Neural cell (in vitro differentiated cells): ENCODE measurements around the gene ADGRG3. TPM values are rescaled to one million over a fixed set of nuclear protein-coding genes. Genes with fewer than 3 reads are reported as not detected.

ENCODE experiments used
- H2AFZ ChIP-seq: fragments of 200-600, 300-800 bp; sonication (generic), shearing (Covaris generic); 2 replicates; pipeline ENCODE4 v1.6.0; 2014; ENCODE audit warnings: low read depth, mild to moderate bottlenecking, antibody characterized with exemption, low read length, moderate library complexity
- H3F3A ChIP-seq: fragments of 200-600 bp; shearing (Covaris generic); 2 replicates; pipeline ENCODE4 v1.6.1; 2016; ENCODE audit warnings: mild to moderate bottlenecking, moderate library complexity, mixed read lengths, antibody characterized with exemption, low read length; ENCODE audit not compliant: insufficient read depth, poor library complexity, severe bottlenecking
- H3K27ac ChIP-seq: fragments of 200-600, 300-800 bp; sonication (generic), shearing (Covaris generic); 2 replicates; pipeline ENCODE4 v1.5.1; 2014; ENCODE audit warnings: mild to moderate bottlenecking, low read length, moderate library complexity
- H3K27me3 ChIP-seq: fragments of 300-800, 200-600 bp; sonication (generic), shearing (Covaris generic); 2 replicates; pipeline ENCODE4 v1.6.0; 2014; ENCODE audit warnings: mild to moderate bottlenecking, low read depth, low read length, moderate library complexity; ENCODE audit not compliant: insufficient read depth
- H3K36me3 ChIP-seq: fragments of 300-800, 200-600 bp; sonication (generic), shearing (Covaris generic); 2 replicates; pipeline ENCODE4 v1.5.1; 2014; ENCODE audit warnings: mild to moderate bottlenecking, antibody characterized with exemption, low read length, moderate library complexity; ENCODE audit not compliant: insufficient read depth
- H3K4me2 ChIP-seq: fragments of 300-800, 200-600 bp; sonication (generic), shearing (Covaris generic); 2 replicates; pipeline ENCODE4 v1.6.0; 2014; ENCODE audit warnings: mild to moderate bottlenecking, low read length
- H3K4me3 ChIP-seq: fragments of 300-800, 200-600 bp; sonication (generic), shearing (Covaris generic); 2 replicates; pipeline ENCODE4 v1.5.1; 2014; ENCODE audit warnings: mild to moderate bottlenecking, low read length, moderate library complexity
- H3K79me2 ChIP-seq: fragments of 200-600 bp; shearing (Covaris generic); replicated peaks from 2 replicates; pipeline ENCODE4 v1.6.0; 2014; ENCODE audit warnings: mild to moderate bottlenecking, low read length, moderate library complexity; ENCODE audit not compliant: insufficient read depth
- H3K9ac ChIP-seq: fragments of 300-800, 200-600 bp; sonication (generic), shearing (Covaris generic); 2 replicates; pipeline ENCODE4 v1.6.1; 2016; ENCODE audit warnings: mild to moderate bottlenecking, low read length, mixed read lengths
- H3K9me2 ChIP-seq: fragments of 200-600 bp; shearing (Covaris generic); 2 replicates; pipeline ENCODE4 v1.6.1; 2016; ENCODE audit warnings: mild to moderate bottlenecking, low read length, mixed read lengths; ENCODE audit not compliant: insufficient read depth
- H3K9me3 ChIP-seq: fragments of 200-600, 300-800 bp; sonication (generic), shearing (Covaris generic); 2 replicates; pipeline ENCODE4 v1.6.1; 2016; ENCODE audit warnings: mild to moderate bottlenecking, mixed run types, low read length, moderate library complexity, mixed read lengths
- H4K20me1 ChIP-seq: fragments of 200-600 bp; shearing (Covaris generic); 2 replicates; pipeline ENCODE4 v1.6.1; 2016; ENCODE audit warnings: mild to moderate bottlenecking, mixed run types; ENCODE audit not compliant: insufficient read depth
- EP300 ChIP-seq: fragments of 450-650 bp; conservative IDR thresholded peaks from 2 replicates; pipeline ENCODE4 v1.6.1; 2014; ENCODE audit warnings: antibody characterized with exemption, mild to moderate bottlenecking, moderate library complexity; ENCODE audit not compliant: poor library complexity, severe bottlenecking
- EZH2 ChIP-seq: fragments of 200-600, 300-800 bp; shearing (Covaris generic), sonication (generic); IDR thresholded peaks from 2 replicates; pipeline ENCODE4 v1.6.1; 2014; ENCODE audit warnings: antibody characterized with exemption, low read length, borderline replicate concordance, mild to moderate bottlenecking; ENCODE audit not compliant: insufficient read depth, poor library complexity, severe bottlenecking
- MXI1 ChIP-seq: fragments of 450-650 bp; conservative IDR thresholded peaks from 2 replicates; pipeline ENCODE4 v1.6.1; 2014; ENCODE audit warnings: antibody characterized with exemption, mild to moderate bottlenecking; ENCODE audit not compliant: poor library complexity, severe bottlenecking
- POLR2AphosphoS5 ChIP-seq: IDR thresholded peaks from 2 replicates; pipeline ENCODE4 v1.6.1; 2012
- RAD21 ChIP-seq: fragments of 450-650 bp; conservative IDR thresholded peaks from 2 replicates; pipeline ENCODE4 v1.6.1; 2014; ENCODE audit warnings: antibody characterized with exemption, mild to moderate bottlenecking, moderate library complexity
- REST ChIP-seq: IDR thresholded peaks from 2 replicates; pipeline ENCODE4 v1.6.1; 2012; ENCODE audit warnings: borderline replicate concordance
- TAF1 ChIP-seq: IDR thresholded peaks from 2 replicates; pipeline ENCODE4 v1.6.1; 2012; ENCODE audit warnings: low read depth
- polyA plus RNA-seq: library from polyadenylated mRNA; depleted of rRNA; stranded (reverse); fragments of >200 nt; gene quantifications from 2 replicates; pipeline ENCODE4 v1.2.3, GENCODE V29; 2014

Gene ADGRG3
- polyA plus RNA-seq, 1 donor from 2014 or later = 0.62 TPM

DNA sequence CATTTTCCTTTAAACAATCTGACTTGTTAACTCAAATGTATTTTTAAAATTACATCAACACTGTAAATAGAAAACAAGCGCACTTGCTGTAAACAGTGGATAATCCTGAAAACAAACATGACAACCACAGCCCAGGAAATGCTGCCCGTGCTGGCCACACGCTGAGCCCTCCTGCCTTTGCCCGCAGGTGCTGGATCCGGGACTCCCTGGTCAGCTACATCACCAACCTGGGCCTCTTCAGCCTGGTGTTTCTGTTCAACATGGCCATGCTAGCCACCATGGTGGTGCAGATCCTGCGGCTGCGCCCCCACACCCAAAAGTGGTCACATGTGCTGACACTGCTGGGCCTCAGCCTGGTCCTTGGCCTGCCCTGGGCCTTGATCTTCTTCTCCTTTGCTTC, 6.6 kb upstream of the ADGRG3 start:
- H3K27ac ChIP-seq = no peak overlapping the region
- H3K4me3 ChIP-seq = no peak overlapping the region
- H3K79me2 ChIP-seq = no peaks in the 10 kb centered on the region
- H3K9me2 ChIP-seq = no peaks in the 10 kb centered on the region
- no peak for TF ChIP-seq RAD21
- TF ChIP-seq REST = no peak
- H2AFZ ChIP-seq = no peak overlapping the region
- no peaks in the 10 kb centered on the region for H3F3A ChIP-seq
- no peaks in the 10 kb centered on the region for H3K9me3 ChIP-seq
- no peak overlapping the region for H3K4me2 ChIP-seq
- no peaks in the 10 kb centered on the region for H4K20me1 ChIP-seq
- peaks cover 27% of the 10 kb centered on the region for H3K36me3 ChIP-seq
- H3K27me3 ChIP-seq = no peaks in the 10 kb centered on the region
- no peak overlapping the region for H3K9ac ChIP-seq

DNA sequence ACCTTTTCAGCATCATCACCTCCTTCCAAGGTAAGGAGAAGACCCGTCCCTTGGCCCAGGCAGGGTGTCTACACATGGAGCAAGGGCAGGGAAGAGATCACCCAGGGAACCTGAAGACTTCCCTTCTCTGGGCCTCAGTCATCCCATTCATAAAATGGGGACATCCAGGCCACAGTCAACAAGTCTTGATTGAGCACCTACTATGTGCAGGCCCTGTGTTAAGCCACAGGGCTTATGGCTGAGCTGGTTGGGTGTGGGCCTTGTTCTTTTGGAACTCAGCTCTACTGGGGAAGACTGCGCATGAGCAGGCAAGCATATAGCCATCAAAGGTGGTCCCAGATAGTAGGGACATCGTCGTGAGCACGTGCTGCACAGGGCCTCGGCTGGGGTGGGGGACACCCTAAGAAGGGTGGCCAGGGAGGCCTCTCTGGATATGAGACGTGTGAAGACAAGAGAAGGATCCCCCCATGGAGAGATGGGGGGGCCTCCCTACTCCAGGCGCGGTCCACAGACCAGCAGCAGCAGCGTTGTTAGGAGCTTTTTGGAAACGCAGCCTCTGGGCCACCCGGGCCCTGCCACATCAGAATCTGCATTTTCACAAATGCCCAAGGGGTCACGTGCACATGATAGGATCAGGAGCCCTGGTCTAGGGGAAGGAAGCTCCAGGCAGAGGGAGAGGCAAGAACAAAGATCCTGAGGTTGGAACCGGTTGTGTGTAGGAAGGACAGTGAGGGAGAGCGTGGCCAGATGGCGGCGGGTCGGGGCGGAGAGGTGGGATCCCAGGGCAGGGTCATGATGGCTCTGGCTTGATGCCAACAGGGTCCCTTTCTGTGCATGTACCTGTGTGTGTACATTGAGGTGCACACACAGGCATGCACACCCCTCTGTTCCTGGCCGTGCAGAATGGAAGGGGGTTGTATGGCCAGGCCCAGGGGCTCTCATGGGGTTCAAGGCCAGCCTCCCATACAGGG, 5.9 kb upstream of the ADGRG3 start:
- Histone ChIP-seq H3K9me2 (no peaks in the 10 kb centered on the region), H3K27me3 (no peaks in the 10 kb centered on the region), H3K9ac (no peak overlapping the region), H3K9me3 (no peaks in the 10 kb centered on the region), H3K27ac (no peak overlapping the region), H3K79me2 (no peaks in the 10 kb centered on the region), H2AFZ (no peak overlapping the region), H3K36me3 (peaks cover 27% of the 10 kb centered on the region), H4K20me1 (no peaks in the 10 kb centered on the region), H3K4me3 (no peak overlapping the region), H3K4me2 (no peak overlapping the region), H3F3A (no peaks in the 10 kb centered on the region)
- TF ChIP-seq EP300 (no peak), REST (no peak), EZH2 (no peak), RAD21 (no peak), POLR2AphosphoS5 (no peak), TAF1 (no peak), MXI1 (no peak)
